Astrocyte of the hippocampus (primary cell): ENCODE results near the gene TGM6.

Experiments used
- DNase-seq: peaks from one replicate; pipeline ENCODE4 v3.0.0; 2011; ENCODE audit warnings: low read depth, low spot score

Gene TGM6

GRCh38 chr20:2380601-2381000 lies at the start of gene TGM6:
Gene TGM6, plus strand, starts transcription at chr20:2380901. Its CDS starts 68 bp downstream, at chr20:2380969.
- no peak for DNase-seq

- no peak for DNase-seq
Observed at GRCh38 chr20:2331106-2331505, 49.6 kb upstream of the TGM6 start.

DNA sequence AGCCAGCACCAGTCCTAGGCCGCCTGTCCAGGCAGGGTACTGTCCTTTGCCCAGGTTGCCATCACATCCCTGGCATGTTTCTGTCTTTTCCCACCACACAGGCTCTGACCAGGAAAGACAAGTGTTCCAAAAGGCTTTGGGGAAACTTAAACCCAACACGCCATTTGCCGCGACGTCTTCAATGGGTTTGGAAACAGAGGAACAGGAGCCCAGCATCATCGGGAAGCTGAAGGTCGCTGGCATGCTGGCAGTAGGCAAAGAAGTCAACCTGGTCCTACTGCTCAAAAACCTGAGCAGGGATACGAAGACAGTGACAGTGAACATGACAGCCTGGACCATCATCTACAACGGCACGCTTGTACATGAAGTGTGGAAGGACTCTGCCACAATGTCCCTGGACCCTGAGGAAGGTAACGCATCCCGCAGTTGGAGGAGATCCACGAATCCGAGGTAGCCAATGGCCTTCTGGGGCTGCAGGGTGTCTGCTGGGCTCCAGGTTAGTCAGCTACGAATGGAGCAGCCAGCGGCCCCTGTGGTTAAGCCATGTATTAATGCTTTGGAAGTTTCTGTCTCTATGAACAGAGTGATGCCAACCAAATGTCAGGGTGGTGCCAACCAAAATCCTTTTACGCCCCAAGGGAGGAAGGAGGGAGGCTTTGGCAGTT lies 48.7 kb upstream of the TGM6 start:
- no peak for DNase-seq

GRCh38 chr20:2332711-2333110 lies 48.0 kb upstream of the TGM6 start:
- DNase-seq = no peak

DNA sequence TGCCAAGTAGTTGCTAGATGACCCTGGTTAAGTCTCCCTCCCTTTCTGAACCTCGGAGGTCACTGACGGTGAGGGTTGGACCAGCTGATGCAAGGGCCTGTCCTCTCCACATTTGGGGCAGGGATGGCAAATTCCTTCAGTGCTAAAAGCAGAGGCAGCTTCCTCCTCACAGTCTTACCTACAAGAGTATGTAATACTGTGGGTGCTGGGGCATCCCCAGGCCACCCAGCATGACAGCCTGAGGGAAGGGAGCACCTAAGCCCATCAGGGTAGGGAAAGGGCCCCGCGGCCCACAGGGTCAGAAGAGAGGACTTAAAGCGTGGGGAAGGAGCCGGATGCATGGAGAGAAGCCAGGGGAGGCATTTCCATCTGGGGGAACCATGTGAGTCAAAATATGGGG lies 46.9 kb upstream of the TGM6 start:
- DNase-seq = no peak

GRCh38 chr20:2335096-2335870 lies 45.4 kb upstream of the TGM6 start:
- no peak for DNase-seq

GRCh38 chr20:2336471-2336870 lies 44.2 kb upstream of the TGM6 start:
- no peak for DNase-seq

DNA sequence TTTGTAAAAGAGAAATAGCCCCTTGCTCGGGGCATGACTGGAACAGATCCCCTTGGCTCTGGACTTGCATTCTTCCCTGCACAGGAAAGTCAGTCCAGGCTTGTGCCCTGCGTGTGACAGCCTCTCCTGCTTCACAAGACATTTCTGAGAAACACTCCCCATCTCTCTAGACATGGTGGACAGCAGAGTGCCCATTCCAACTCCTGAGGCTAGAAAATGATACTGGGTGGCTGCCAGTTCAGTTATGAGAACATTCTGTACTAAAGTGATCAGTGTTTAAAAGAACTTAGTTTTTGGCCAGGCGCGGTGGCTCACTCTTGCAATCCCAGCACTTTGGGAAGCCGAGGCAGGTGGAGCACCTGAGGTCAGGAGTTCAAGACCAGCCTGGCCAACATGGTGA lies 43.6 kb upstream of the TGM6 start:
- no peak for DNase-seq

DNA sequence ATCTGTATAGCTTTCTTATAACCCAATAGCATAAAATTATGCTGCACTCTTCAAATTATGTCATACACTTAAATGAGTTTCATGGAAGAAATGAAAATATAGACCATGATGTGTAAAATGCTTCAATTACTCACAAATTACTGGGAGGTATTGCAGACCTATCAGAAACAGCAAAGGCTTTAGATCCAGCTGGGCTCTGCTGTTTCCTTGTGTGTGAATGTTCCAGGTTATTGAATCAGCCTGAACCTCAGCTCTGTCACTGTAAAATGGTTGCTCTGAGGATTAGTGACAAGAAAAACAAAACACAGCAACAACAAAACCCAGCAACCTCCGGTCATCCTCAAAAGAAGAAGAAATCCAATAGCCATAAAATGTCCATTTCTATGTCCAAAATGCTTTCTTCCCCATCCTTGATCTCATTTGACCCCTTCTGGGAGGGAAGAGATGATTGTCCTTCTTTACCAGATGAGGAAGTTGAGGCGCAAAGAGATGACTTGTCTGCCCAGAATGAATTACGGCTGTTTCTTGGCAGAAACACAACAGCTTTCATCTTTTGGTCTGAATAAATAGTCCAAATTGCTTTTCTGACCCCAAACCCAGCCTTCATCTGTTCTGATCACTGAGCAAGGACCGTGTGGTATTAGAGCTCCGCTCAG lies 42.2 kb upstream of the TGM6 start:
- DNase-seq = no peak

DNA sequence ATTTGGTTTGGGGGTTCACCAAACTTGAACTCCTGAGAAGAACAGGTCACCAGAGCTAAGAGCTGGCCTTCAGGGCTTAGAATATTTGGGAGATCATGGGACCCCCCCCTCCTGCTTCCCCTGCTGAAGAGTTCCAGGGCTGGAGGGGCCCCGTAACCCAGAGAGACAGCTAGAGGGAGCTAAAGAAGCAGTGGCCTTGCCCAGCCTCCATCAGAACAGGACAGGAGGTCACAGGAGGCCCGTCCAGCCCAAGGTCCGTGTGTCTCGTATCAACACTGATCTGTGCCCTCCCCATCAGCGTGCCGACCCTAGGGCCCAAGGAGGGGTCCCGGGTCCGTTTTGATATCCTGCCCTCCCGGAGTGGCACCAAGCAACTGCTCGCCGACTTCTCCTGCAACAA lies 40.6 kb upstream of the TGM6 start:
- no peak for DNase-seq

DNA sequence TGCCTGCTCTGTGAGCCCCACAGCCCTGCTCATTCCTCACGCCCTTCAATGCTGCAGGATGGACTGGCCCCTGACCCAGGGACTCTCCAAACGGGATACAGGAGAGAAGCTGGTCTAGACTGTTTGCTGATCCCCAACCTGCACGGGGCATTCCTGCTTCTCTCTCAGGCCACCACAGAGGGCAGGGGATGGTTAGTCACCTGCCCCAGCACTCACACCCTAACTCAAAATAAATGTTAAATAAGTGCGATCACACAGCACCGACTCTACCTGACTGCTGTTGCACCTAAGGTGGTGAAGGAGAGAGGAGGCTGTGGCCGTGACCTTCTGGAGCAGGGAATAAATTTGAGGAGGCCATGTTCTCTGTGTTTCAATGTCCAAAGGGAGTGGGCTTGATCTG lies 39.9 kb upstream of the TGM6 start:
- no peak for DNase-seq

GRCh38 chr20:2341336-2341735 lies 39.4 kb upstream of the TGM6 start:
- DNase-seq = no peak

- no peak for DNase-seq
Observed at GRCh38 chr20:2342243-2342642, 38.5 kb upstream of the TGM6 start.

DNA sequence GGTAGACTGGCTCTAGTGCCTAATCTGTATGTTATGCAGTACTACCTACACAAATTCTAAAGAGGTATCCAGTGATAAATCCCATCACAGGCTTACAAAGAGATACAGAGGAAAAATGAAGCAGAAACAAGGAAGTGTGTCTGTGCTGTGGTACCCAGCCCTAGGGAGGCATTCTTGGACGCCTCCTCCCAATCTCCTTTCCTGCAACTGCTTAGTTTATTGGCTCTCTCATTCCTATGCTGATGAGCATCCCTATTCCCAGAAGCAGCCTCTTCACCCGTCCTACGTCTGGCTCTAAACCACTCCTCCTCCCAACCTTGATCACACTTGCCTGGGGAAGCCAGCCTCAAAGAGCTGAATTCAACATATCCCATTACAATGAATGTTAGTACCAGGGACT lies 34.5 kb upstream of the TGM6 start:
- DNase-seq = no peak

DNA sequence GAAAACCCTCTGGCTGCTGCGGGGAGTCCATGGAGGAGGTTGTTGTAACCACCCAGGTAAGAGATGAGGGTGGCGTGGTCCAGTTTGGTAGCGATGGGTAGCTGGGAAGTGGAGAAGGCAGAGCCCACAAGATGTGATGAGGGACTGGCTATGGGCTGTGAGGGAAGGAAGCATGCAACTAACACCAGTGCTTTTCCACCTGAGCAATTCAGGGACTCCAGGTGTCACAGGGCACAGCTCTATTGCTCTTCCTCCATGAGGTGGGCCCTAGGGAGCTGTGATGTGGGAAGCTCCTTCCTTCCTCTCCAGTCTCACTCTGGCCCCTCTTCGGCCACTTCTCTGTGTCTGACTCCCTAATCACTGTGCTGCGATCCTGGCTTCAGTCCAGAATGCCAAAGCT lies 32.4 kb upstream of the TGM6 start:
- no peak for DNase-seq

GRCh38 chr20:2349801-2350200 lies 30.9 kb upstream of the TGM6 start:
- no peak for DNase-seq

DNA sequence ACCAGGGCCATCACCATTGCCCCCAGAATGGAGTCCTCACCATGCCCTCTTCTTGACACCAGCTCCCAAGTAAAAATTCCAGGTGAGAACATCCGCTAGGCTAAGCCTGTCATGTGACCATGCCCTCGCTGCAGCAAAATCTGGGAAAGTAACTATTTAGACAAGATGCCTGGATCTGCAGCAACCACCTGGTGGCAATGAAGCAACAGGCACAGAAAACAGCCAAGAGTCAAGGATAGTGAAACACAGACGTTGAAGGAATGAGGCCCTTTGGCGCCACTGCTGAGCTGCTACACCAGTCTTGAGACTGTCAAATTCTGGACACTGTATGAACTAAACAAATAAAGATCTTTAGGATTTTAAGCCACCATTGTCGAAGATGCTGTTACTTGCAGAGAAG lies 30.1 kb upstream of the TGM6 start:
- no peak for DNase-seq

DNA sequence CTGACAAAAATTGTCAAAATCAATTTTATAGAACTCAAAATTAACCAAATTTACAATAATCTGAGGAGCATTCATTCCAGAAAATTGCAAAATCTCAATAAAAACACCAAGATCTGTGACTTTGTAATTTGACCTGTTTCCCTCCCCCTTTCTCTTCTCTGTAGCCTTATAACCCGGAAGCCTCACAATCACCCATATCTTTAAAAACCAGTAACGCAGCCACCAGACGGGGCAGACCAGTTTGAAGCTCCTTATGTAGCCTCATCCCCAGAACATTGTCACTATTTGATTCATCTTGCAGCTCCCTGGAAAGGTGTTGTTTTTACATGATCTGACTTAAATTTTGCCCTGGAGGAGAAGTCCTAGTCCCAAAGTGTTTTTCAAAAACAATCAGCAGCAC lies 27.5 kb upstream of the TGM6 start:
- no peak for DNase-seq

GRCh38 chr20:2357114-2357513 lies 23.6 kb upstream of the TGM6 start:
- DNase-seq = no peak

- no peak for DNase-seq
Observed at GRCh38 chr20:2358006-2358405, 22.7 kb upstream of the TGM6 start.

GRCh38 chr20:2361035-2361593 lies 19.6 kb upstream of the TGM6 start:
- no peak for DNase-seq

DNA sequence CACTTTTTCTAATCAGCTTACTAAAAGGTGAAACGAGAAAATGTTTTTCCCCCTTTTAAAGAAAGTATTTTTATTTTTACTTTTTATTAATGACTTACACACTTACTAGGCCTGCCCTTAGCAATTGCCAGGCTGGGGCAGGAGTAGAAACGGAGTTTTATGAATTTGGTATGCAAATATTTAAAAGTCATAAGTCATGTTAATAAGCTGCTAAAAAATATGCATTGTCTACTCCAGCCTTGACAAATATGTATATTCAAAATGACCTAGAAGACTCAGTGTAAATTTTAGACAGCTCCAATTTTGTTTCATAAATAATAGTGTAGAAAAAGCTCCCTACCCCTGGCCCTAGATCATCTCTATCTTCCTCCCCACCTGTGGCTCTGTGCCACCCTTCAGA lies 17.5 kb upstream of the TGM6 start:
- DNase-seq = no peak

- no peak for DNase-seq
Observed at GRCh38 chr20:2363587-2363986, 17.1 kb upstream of the TGM6 start.
